ENCODE results near the gene SPSB4. TPM values are rescaled to one million over a fixed set of nuclear protein-coding genes. Genes with fewer than 3 reads are reported as not detected.

SPSB4 gene
- total RNA-seq, 3 donors from 2014 or later: 1.3 TPM; not detected in 2

- intact Hi-C loops (cut with DNase I; ENCODE audit: low total_unique reads): no loop called here
- DNase-seq (ENCODE audit: low spot score in 2 of 2): no peak
- Histone ChIP-seq H3K4me3 (no peak overlapping the region), H3K9me3 (no peaks in the 10 kb centered on the region), H3K27ac (no peak overlapping the region), H3K4me1 (no peaks in the 10 kb centered on the region), H3K36me3 (no peaks in the 10 kb centered on the region), H3K27me3 (no peaks in the 10 kb centered on the region)
- no peak for TF ChIP-seq POLR2AphosphoS5 (IDR thresholded peaks at IDR 0.05)
- no peak for TF ChIP-seq CTCF (IDR thresholded peaks at IDR 0.05)
- no peak for TF ChIP-seq POLR2A (IDR thresholded peaks at IDR 0.05)
Observed at GRCh38 chr3:141030296-141030695, 20.9 kb upstream of the SPSB4 start.

DNA sequence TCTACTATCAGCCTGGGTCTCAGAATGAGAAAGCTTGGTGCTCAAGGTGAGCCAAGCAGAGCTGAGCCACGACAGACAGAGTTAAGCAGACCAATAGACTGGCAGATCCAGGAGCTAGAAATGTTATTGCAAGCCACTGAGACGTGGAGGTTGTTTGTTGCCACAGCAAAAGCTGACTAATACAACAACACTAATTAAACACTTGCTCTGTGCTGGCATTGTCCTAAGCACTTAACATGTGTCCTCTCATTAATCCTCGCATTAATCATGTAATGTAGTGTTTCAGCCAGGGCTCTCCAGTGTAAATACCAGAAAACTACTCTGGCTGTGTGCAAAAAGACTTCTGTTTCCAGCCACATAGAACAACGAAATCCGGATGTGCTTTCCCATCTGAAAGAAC is 11.6 kb upstream of the SPSB4 start:
- Histone ChIP-seq H3K4me3 (no peak overlapping the region), H3K9me3 (no peaks in the 10 kb centered on the region), H3K27me3 (no peaks in the 10 kb centered on the region), H3K36me3 (no peaks in the 10 kb centered on the region), H3K27ac (no peak overlapping the region), H3K4me1 (no peaks in the 10 kb centered on the region)
- intact Hi-C loops (cut with DNase I; ENCODE audit: low total_unique reads): no loop called here
- TF ChIP-seq POLR2A (IDR thresholded peaks at IDR 0.05) (no peak), CTCF (IDR thresholded peaks at IDR 0.05) (no peak)
- DNase-seq (ENCODE audit: low spot score in 2 of 2): no peak

DNA sequence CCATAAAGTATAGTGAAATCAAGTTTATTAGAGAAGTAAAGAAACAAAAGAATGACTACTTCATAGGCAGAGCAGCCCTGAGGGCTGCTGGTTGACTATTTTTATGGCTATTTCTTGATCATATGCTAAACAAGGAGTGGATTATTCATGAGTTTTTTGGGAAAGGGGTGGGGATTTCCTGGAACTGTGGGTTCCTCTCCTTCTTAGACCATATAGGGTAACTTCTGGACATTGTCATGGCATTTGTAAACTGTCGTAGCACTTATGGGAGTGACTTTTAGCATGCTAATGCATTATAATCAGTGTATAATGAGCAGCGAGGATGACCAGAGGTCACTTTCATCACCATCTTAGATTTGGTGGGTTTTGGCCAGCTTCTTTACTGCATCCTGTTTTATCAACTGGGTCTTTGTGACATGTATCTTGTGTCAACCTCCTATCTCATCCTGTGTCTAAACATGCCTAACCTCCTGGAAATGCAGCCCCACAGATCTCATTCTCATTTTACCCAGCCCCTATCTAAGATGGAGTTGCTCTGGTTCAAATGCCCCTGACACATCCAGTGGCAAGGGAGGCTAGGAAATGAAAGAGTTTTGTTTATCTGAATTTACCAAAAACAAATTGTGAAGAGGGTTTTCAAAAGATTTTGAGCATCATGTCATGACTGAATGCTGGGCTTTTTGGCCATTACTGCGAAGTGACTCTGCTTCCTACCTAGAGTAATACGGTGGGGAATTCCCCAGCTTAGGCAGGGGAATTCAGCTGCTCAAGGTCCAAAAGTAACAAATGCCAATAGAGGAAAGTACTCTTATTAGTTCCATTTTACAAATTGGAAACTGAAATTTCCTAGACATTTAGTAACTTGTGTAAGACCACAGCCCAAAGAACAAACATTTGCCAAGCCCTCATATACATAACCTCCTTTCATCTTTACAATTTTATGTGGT is 6.2 kb upstream of the SPSB4 start:
- Histone ChIP-seq H3K4me1 (no peaks in the 10 kb centered on the region), H3K27me3 (peaks cover 0 to 11% of the 10 kb centered on the region in 2 donors), H3K36me3 (no peaks in the 10 kb centered on the region), H3K27ac (no peak overlapping the region), H3K4me3 (no peak overlapping the region), H3K9me3 (no peaks in the 10 kb centered on the region)
- TF ChIP-seq POLR2AphosphoS5 (IDR thresholded peaks at IDR 0.05) (no peak), POLR2A (IDR thresholded peaks at IDR 0.05) (no peak)
- no peak for DNase-seq (ENCODE audit: low spot score in 2 of 2)
- intact Hi-C loops (cut with DNase I; ENCODE audit: low total_unique reads): no loop called here

GRCh38 chr3:141045849-141046248 is 5.3 kb upstream of the SPSB4 start:
- H3K27me3 ChIP-seq: peaks cover 0 to 20% of the 10 kb centered on the region in 2 donors
- H3K27ac ChIP-seq: no peak overlapping the region
- no peaks in the 10 kb centered on the region for H3K4me1 ChIP-seq
- no peak overlapping the region for H3K4me3 ChIP-seq
- TF ChIP-seq CTCF (IDR thresholded peaks at IDR 0.05) (no peak), POLR2AphosphoS5 (IDR thresholded peaks at IDR 0.05) (no peak), POLR2A (IDR thresholded peaks at IDR 0.05) (no peak)
- no peaks in the 10 kb centered on the region for H3K36me3 ChIP-seq
- intact Hi-C loops (cut with DNase I; ENCODE audit: low total_unique reads): no loop called here
- no peaks in the 10 kb centered on the region for H3K9me3 ChIP-seq
- DNase-seq (ENCODE audit: low spot score in 2 of 2): no peak

GRCh38 chr3:141047168-141047567 is 4.0 kb upstream of the SPSB4 start:
- intact Hi-C loops (cut with DNase I; ENCODE audit: low total_unique reads): no loop called here

More at GRCh38 chr3:141047168-141047567, 4.0 kb upstream of the SPSB4 start:
- no peak for DNase-seq (ENCODE audit: low spot score in 2 of 2)
- H3K36me3 ChIP-seq: no peaks in the 10 kb centered on the region
- no peak overlapping the region for H3K27ac ChIP-seq
- peaks cover 0 to 33% of the 10 kb centered on the region in 2 donors for H3K27me3 ChIP-seq
- TF ChIP-seq POLR2AphosphoS5 (IDR thresholded peaks at IDR 0.05) (no peak), POLR2A (IDR thresholded peaks at IDR 0.05) (no peak), CTCF (IDR thresholded peaks at IDR 0.05) (no peak)
- peaks cover 0 to 8% of the 10 kb centered on the region in 2 donors for H3K4me1 ChIP-seq
- no peak overlapping the region for H3K4me3 ChIP-seq
- no peaks in the 10 kb centered on the region for H3K9me3 ChIP-seq
